NOMO-1 treated with dmso at 0.1 percent for 144 hours (cell line): Measurements from ENCODE around the gene CHCHD1.
"Not testable (repeated sequence)": the region's sequence is repeated elsewhere in the genome, so short reads cannot be mapped to it uniquely, and the experiment has no call there.

ENCODE experiments used
- DNase-seq: peaks from one replicate; lab custom pipeline; 2025; ENCODE audit not compliant: unreplicated experiment; lab: John Stamatoyannopoulos, UW

CHCHD1 gene

DNA sequence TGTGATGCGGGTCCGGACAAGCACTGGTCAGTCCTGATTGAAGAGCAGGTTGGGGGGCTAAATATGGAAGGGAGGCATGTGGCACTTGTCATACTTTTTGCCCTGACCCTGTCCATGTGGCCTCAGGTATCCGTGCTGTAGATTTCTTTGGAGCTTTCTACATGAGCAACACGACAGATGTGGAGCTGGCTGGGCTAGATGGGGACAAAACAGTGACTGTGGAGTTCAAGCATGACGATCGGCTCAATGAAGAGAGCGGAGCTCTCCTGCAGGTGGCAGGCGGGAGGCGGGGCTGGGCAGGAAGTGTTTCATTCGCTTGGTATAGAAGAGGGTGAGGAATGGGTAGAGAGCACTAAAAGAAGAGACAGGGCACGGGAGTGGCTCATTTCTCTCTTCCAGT, 13.0 kb upstream of the CHCHD1 start:
- no peak for DNase-seq

DNA sequence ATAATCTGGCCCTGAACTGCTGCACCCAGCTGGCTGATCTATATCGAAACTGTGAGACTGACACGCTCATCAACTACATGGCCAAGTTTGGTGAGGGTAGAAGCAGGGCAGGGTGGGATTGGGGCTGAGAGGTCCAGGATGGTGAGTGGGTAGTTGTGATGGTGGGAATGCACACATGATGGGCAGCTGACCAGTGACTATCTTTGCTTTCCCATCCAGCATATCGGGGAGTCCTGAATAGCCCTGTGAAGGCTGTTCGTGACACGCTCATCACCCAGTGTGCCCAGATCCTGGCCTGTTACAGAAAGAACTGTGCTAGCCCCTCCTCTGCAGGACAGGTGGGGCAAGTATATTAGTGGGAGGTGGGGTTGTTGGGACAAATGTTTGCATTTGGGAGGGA, 12.5 kb upstream of the CHCHD1 start:
- DNase-seq: no peak

DNA sequence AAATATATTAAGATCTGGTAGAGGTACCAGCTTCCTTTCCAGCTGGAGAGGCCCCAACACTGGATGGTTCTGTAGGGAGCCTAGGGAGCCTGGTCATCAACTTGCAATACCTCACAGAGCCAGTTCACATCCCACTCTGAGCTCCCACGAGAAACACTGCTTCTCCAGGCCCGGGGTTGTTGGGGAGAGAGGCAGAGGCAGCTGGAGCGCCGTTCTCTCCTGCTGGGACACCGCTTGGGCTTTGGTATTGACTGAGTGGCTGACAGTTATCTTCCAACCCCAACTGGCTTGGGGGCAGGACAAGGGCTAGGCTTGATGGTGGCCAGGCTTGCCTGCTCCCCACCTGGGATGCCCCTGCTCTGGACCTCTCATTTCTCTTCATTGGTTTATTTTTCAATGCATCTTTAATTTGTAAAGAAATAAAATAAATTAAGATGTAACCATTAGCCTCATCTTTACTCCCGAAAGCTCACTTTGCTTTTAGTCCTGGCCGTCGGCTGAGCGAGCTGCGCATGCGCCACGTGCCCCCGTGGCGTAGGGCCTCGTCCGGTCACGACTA, 10.0 kb upstream of the CHCHD1 start:
- DNase-seq: no peak

DNA sequence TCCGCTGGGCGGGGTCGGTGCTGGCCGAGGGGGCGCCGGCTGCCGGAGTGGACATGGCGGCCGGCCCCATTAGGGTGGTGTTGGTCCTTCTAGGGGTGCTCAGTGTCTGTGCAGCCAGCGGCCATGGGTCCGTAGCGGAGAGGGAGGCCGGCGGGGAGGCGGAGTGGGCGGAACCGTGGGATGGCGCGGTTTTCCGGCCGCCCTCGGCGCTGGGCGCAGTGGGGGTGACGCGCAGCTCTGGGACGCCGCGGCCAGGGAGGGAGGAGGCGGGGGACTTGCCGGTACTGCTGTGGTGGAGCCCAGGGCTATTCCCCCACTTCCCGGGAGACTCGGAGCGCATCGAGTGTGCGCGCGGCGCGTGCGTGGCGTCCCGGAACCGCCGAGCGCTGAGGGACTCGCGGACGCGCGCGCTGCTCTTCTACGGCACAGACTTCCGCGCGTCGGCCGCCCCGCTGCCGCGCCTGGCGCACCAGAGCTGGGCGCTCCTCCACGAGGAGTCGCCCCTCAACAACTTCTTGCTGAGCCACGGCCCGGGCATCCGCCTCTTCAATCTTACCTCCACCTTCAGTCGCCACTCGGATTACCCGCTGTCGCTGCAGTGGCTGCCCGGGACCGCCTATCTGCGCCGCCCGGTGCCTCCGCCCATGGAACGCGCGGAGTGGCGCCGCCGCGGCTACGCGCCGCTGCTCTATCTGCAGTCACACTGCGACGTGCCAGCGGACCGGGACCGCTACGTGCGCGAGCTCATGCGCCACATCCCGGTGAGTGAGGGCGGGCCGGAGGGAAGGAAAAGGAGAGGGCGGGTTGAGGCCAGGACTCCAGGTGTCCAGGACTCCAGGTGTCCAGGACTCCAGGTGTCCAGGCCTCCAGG, 9.3 kb upstream of the CHCHD1 start:
- peak; percentile 81 for DNase-seq

DNA sequence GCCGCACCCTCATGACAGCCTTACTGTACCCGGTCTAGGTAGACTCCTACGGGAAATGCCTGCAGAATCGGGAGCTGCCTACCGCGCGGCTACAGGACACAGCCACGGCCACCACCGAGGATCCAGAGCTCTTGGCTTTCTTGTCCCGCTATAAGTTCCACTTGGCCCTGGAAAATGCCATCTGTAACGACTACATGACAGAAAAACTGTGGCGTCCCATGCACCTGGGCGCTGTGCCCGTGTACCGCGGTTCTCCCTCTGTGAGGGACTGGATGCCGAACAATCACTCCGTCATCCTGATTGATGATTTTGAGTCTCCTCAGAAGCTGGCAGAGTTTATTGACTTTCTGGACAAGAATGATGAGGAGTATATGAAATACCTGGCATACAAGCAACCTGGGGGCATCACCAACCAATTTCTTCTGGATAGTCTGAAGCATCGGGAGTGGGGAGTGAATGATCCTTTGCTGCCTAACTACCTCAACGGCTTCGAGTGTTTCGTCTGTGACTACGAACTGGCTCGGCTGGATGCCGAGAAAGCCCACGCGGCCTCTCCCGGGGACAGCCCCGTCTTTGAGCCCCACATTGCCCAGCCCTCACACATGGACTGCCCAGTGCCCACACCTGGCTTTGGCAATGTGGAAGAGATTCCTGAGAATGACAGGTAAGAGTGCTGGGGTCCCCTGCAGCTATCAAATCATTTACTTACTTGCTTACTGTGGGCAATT, 8.5 kb upstream of the CHCHD1 start:
- DNase-seq: no peak

DNA sequence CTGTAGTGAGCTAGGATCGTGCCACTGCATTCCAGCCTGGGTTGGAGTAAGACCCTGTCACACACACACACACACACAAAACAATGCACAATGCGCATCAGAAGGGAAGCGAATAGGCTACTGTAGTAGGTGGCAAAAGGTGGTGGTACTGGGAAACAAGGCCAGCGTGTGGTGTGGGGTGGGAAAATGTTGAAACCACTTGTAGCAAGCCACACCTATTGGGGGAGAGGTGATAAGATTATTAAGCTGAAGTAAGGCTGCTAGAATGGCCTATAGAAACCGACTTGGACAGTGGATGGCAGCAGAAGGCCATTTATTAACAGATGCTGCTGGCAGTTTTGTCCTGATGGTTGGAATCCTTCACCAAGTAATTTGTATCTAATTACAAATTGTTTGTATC, 7.2 kb upstream of the CHCHD1 start:
- DNase-seq: no peak

DNA sequence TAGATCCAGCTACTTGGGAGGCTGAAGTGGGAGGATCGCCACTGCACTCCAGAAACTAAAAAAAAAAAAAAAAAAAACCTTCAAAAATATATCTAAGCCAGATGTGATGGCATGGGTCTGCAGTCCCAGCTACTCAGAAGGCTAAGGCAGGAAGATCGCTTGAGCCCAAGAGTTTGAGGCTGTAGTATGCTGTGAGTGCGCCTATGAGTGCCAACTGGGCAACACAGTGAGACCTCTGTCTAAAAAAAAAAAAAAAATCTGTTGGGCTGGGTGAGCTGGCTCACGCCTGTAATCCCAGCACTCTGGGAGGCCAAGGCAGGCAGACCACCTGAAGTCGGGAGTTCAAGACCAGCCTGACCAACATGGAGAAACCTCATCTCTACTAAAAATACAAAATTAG, 2.8 kb upstream of the CHCHD1 start:
- DNase-seq: no peak

DNA sequence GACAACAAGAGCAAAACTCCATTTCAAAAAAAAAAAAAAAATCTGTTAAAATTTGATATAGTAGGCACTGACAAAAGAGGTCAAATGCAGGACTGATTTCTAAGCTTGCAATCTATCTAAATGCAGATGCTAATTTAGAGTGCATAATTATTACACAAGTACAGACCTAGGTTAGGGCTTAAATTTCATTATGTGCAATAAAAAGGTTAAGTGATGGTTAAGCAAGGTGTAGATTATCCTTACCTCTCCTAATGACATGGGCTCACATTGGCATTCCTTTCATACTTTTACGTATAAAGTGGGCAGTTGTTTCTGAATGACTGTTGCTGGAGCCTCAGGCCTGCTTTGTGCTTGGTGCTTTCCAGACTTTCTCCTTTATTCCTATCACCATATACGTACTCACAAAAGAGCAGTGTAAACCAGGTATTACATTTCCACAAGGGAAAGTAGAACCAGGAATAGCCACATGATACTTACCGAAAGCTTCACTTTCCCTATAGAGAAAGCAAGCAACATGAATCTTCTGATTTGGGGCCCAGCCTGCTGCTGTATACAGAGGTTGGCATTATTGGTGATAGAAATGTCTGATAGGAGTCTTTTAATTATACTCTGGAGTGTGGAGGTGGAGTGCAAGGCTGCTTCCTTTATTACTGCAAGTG, 2.2 kb upstream of the CHCHD1 start:
- DNase-seq: no peak

DNA sequence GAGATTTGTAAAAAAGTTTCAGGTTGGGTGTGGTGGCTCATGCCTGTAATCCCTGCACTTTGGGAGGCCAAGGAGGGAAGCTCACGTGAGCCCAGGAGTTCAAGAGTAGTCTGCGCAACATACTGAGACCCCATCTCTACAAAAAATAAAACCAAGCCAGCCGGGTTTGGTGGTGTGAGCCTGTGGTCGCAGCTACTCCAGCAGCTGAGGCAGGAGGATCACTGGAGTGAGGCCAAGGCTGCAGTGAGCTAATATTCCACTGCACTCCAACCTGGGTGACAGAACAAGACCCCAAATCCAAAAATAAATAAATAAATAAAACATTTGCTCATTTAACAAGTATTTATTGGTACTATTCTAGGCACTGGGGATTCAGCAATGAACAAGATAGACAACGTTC, 1.5 kb upstream of the CHCHD1 start:
- no peak for DNase-seq

DNA sequence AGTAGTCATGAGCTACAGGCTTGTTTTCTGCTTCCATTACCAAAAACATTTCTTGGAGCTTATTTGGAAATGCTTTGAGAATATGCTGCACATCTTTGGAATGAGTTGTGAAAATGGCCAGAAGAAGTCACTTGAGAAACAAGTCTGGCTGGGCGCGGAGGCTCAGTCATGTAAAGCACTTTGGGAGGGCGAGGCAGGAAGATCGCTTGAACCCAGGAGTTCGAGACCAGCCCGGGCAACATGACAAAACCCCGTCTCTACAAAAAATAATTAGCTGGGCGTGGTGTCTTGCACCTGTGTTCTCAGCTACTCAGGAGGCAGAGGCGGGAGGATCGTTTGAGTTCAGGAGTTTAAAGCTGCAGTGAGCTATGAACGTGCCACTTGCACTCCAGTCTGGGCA, 882 bp upstream of the CHCHD1 start:
- no peak for DNase-seq

DNA sequence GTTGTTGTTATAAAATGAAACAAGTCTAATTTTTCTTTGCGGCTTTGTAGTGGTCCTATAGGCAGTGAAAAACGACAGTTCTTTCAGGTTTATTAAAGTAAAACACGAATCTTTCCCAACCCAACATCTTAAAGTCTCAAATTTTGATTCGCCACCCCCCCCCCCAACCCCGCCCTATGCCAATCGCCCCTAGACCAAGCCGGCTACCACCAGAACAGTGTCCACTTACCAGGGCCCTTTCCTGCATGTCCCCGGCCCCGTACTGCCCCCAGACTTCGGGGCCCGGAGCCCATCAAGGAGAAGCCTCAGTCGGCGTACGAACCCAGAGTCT, 335 bp upstream of the CHCHD1 start:
- no peak for DNase-seq

DNA sequence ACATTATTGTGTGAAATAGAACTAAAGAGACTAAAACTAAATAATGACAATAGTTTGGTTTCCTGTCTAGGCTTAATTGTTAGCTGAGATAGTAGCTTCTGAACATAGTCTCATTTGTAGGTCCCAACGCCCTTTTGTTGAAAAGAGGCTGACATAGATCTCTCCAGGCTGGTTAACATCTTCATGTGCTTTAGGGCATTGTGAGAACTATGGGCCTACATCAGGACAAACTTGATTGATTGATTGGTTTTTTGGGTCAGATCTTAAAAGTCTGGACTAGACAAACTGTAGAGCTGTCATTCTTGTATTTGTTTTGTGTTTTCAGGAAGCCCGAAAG, 869 bp downstream of the CHCHD1 start:
- no peak for DNase-seq

DNA sequence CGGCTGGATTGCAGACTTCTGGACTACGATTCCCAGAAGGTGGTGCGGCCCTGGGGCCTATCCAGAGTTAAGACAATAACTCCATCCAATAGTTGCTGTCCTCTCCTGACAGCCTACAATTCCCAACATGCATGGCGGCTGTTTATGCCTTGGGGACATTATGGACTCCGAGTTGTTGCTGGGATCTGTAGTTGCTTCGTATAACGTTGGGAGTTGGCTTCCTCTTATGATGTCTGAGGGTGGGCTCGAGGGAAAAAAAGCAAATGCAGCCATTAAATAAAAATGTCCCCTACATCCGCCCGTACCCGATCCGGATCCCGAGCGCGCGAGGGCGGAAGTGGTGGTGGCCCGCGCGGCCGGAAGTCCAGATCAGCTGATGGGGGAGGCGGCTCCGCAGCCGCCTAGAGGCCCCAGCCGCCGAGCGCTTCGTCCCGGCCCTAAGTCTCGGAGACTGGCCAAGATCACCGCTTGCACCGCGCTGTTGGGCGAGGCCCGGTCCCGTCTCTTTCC, 3.4 kb downstream of the CHCHD1 start, which contains the start of gene ZSWIM8:
TSS of gene ZSWIM8 (plus strand) at position 396 of the 510 bp plus-strand sequence. CDS start 273 bp downstream, outside the sequence.
- peak; percentile 96 for DNase-seq

DNA sequence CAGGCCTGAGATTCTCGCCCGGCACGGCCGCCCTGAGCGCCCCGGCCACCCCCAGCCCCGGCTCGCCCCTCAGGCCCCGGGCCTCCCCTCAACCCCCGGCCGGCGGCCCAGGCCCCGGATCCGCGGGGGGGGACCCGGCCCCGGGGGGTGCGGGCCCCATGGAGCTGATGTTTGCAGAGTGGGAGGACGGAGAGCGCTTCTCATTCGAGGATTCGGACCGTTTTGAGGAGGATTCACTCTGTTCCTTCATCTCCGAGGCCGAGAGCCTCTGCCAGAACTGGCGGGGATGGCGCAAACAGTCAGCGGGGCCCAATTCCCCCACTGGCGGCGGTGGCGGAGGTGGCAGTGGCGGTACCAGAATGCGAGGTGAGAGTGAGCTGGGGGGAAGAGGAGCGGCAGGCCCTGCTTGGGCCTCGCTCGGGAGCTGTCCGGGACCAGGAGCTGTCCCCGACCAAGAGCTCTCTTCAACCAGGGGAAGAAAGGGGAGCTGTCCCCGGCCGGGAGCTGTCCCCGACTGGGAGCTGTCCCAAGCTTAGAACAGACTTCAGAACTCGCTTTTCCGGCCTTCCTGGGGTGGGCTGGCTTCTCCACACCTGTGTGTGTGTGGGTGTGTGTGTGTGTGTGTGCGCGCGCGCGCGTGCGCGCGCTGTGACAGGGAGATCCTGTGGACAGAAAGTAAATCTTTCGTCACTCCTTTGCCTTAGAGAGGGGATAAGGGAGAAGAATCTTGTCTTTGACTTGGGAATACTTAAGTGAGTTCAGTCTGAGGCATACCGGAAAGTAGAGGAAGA, 4.1 kb downstream of the CHCHD1 start:
- peak; percentile 36 for DNase-seq

DNA sequence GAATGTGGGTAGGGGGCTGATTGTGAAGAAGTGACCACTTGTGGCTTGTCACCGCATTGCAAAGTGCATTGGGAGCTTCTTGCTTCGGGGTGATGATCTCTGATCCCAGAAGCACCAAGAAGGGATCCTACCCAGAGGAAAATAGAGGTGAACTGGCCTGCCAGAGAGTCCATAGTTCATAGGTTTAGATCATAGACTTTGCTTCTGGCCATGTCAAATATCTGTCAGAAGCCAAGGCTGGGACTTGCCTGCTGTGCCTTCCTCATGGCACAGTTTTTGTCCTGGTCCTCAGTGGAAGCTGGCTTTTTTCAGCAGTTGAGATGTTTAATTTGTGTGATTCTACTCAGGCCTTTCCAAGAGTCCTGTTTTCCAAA, 4.7 kb downstream of the CHCHD1 start:
- DNase-seq: no peak

DNA sequence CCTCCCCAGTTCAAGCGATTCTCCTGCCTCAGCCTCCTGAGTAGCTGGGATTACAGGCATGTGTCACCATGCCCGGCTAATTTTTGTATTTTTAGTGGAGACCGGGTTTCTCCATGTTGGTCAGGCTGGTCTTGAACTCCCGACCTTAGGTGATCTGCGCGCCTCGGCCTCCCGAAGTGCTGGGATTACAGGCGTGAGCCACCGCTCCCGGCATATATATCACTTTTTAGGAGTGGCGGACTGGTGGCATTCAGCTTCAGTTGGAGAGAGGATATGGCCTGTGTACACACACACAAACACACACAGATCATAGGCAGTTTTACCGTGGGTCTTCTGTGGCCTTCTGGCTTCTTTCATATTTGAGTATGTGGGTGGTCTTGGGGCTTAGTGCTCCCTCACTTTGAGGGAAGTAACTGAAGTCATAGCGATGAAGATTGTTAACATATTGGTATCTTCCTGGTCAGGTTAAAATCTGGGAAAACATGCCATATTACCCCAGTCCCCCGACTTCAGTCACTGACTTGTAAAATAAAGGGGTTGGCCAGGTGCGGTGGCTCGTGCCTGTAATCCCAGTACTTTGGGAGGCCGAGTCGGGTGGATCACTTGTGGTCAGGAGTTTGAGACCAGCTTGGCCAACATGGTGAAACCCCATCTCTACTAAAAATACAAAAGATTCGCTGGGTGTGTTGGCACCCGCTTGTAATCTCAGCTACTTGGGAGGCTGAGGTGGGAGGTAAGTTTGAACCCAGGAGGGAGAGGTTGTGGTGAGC, 5.4 kb downstream of the CHCHD1 start:
- not testable (repeated sequence) for DNase-seq

DNA sequence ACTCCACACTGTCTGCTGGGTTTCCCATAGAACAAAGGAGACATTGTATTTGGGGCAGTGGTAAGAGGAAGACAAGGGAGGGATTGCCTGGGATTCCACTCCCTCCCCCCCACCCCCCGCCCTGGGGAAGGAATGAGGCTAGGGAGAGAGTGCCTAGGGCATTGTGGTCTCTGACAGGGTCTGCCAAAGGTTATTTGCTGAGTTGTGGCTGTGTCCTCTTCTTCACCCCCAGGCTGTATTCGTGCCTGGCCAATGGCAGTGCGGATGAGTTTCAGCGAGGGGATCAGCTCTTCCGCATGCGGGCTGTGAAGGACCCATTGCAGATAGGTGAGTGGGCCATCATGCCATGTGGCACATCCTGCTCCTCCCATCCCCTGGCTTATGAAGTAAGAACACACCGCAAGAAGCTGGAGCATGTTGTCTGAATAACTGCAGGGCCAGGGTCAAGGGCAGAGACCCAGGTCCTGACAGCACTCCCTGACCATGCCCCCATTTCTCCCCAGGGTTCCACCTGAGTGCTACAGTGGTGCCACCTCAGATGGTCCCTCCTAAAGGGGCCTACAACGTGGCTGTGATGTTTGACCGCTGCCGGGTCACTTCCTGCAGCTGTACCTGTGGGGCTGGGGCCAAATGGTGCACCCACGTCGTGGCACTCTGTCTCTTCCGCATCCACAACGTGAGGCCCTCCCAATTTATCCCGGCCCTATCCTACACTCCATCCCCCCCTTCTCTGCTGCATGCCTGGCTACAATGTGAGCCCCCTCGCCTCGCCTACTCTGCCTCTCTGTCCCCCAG, 7.2 kb downstream of the CHCHD1 start:
- DNase-seq: no peak

DNA sequence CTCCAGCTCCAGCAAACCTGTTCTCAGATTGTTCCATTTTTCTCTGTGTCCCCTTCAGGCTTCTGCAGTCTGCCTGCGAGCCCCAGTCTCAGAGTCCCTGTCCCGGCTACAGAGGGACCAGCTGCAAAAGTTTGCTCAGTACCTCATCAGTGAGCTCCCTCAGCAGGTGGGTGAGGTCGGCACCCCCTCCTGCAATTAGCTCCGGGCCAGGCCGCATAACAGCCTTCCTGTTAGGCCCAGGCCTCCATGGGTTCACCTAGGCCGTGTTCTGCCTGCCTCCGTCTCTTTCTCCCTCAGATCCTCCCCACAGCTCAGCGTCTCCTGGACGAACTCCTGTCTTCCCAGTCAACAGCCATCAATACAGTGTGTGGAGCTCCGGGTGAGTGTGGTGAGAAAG, 7.8 kb downstream of the CHCHD1 start:
- DNase-seq: no peak

DNA sequence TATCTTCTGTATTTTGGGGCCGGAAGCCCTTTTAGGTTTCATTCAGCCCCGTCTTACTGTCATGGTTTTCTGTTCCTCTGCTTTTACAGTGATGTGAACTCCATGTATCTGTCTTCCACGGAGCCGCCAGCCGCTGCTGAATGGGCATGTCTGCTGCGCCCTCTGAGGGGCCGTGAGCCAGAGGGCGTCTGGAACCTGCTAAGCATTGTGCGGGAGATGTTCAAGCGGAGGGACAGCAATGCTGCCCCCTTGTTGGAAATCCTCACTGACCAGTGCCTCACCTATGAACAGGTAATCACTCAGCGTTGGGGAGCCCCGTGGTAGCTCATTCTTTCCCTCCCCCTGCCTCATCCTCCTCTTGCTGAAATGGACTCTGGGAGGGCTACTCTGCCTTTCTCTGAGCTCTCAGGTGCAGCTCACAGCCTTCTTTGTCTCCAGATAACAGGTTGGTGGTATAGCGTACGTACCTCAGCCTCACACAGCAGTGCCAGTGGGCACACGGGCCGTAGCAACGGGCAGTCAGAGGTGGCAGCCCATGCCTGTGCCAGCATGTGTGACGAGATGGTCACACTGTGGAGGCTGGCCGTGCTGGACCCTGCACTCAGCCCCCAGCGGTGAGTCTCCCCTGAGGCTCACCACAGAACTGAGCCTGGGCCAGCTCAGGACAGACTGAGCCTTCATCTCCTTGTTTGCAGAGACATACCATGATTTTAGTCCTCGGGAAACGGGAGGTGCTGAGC, 9.2 kb downstream of the CHCHD1 start:
- no peak for DNase-seq
